HL-60/S4 treated with retinoic acid at 250 ng/mL for 4 days and 3 days (cell line): ENCODE measurements around the gene MATN4.

Source experiments
- in situ Hi-C: fragments of 300-500 bp; cut with MboI; formaldehyde crosslinking; loops from 2 replicates; pipeline ENCODE4 v1.7.0; 2022; ENCODE audit warnings: low sequenced_read_pairs

The MATN4 gene

GRCh38 chr20:45341939-45342854, 34.1 kb upstream of the MATN4 start:
- in situ Hi-C loops: no loop called here

- in situ Hi-C loops: no loop called here
Measured at GRCh38 chr20:45341579-45341938, 33.5 kb upstream of the MATN4 start.

- in situ Hi-C loops: no loop called here
Measured at GRCh38 chr20:45340951-45341350, 32.9 kb upstream of the MATN4 start.

- in situ Hi-C loops: no loop called here
Measured at GRCh38 chr20:45340236-45340847, 32.2 kb upstream of the MATN4 start.

- in situ Hi-C loops: no loop called here
Measured at GRCh38 chr20:45339799-45340198, 31.7 kb upstream of the MATN4 start.

GRCh38 chr20:45339084-45339483, 31.0 kb upstream of the MATN4 start:
- in situ Hi-C loops: no loop called here

- in situ Hi-C loops: no loop called here
Measured at GRCh38 chr20:45338121-45339030, 30.3 kb upstream of the MATN4 start.

- in situ Hi-C loops: no loop called here
Measured at GRCh38 chr20:45337367-45338120, 29.4 kb upstream of the MATN4 start.

GRCh38 chr20:45336530-45337366, 28.6 kb upstream of the MATN4 start:
- in situ Hi-C loops: no loop called here

GRCh38 chr20:45330476-45330875, 22.4 kb upstream of the MATN4 start:
- in situ Hi-C loops: no loop called here

- in situ Hi-C loops: no loop called here
Measured at GRCh38 chr20:45329497-45330319, 21.6 kb upstream of the MATN4 start.

GRCh38 chr20:45328451-45328850, 20.4 kb upstream of the MATN4 start:
- in situ Hi-C loops: no loop called here

GRCh38 chr20:45325371-45325770, 17.3 kb upstream of the MATN4 start:
- in situ Hi-C loops: no loop called here

GRCh38 chr20:45323731-45324130, 15.6 kb upstream of the MATN4 start:
- in situ Hi-C loops: no loop called here

- in situ Hi-C loops: no loop called here
Measured at GRCh38 chr20:45322952-45323383, 14.9 kb upstream of the MATN4 start.

- in situ Hi-C loops: no loop called here
Measured at GRCh38 chr20:45320948-45321595, 13.0 kb upstream of the MATN4 start.

- in situ Hi-C loops: loop anchor here (10.0 kb wide), 1 partner anchor 466 kb away; no protein-coding TSS in a partner anchor
Measured at GRCh38 chr20:45318948-45319347, 10.8 kb upstream of the MATN4 start.

GRCh38 chr20:45318386-45318939, 10.4 kb upstream of the MATN4 start:
- in situ Hi-C loops: loop anchor here (10.0 kb wide), 1 partner anchor 466 kb away; no protein-coding TSS in a partner anchor
